Panc1 (cell line): ENCODE results near the gene FAM163A. TPM values are rescaled to one million over a fixed set of nuclear protein-coding genes. Genes with fewer than 3 reads are reported as not detected.

Source experiments
- ATAC-seq: fragments of 200-7000 bp; cut with Tn5 transposase; 2 replicates; pipeline ENCODE4 v1.9.1; 2020; ENCODE audit warnings: mild to moderate bottlenecking, moderate library complexity
- BruUV-seq: library from RNA; stranded (reverse); fragments of 400-500 nt; replicated peaks from 2 replicates; lab custom pipeline; 2021; lab: Mats Ljungman, UMichigan
- CTCF ChIA-PET: fragments of 300-600 bp; sonication (Branson Sonifier 250); formaldehyde crosslinking; loops from one replicate; lab custom pipeline; 2022; ENCODE audit warnings: antibody characterized with exemption; lab: Charles Lee
- POLR2A ChIA-PET: fragments of 300-600 bp; sonication (Branson Sonifier 250); formaldehyde crosslinking; loops from one replicate; lab custom pipeline; 2022; ENCODE audit warnings: antibody characterized with exemption; lab: Charles Lee
- DNase-seq: peaks from one replicate; pipeline ENCODE4 v3.0.0-alpha.2; 2010; ENCODE audit warnings: low read depth, low spot score
- H3K27ac ChIP-seq: 2 replicates; pipeline ENCODE4 v1.5.1; 2011; ENCODE audit warnings: mild to moderate bottlenecking, low read length, inconsistent platforms
- H3K27me3 ChIP-seq: fragments of 200-500 bp; sonication (Bioruptor generic); 2 replicates; pipeline ENCODE4 v1.6.0; 2014; ENCODE audit warnings: low read length, inconsistent platforms; ENCODE audit not compliant: control insufficient read depth, insufficient read depth
- H3K36me3 ChIP-seq: fragments of 200-500 bp; sonication (Bioruptor generic); 2 replicates; pipeline ENCODE4 v1.5.1; 2014; ENCODE audit warnings: inconsistent platforms, mild to moderate bottlenecking, low read length, moderate library complexity; ENCODE audit not compliant: control insufficient read depth, insufficient read depth
- H3K4me1 ChIP-seq: 2 replicates; pipeline ENCODE4 v1.5.1; 2011; ENCODE audit warnings: inconsistent platforms, mild to moderate bottlenecking, low read length, moderate library complexity; ENCODE audit not compliant: control insufficient read depth, insufficient read depth
- H3K4me3 ChIP-seq, 2 experiments: 2 replicates each; pipeline ENCODE4 v1.5.1; 2011 to 2012; ENCODE audit warnings: low read depth in 2 of 2, low read length in 2 of 2, mild to moderate bottlenecking in 2 of 2, inconsistent platforms in 1 of 2, moderate library complexity in 1 of 2
- H3K9me3 ChIP-seq: fragments of 200-500 bp; sonication (Bioruptor generic); 2 replicates; pipeline ENCODE4 v1.5.1; 2014; ENCODE audit warnings: low read depth, mild to moderate bottlenecking, inconsistent platforms, low read length, moderate library complexity; ENCODE audit not compliant: control insufficient read depth, insufficient read depth
- CTCF ChIP-seq: fragments of 450-650 bp; IDR thresholded peaks from 2 replicates; pipeline ENCODE4 v1.5.1; 2017; ENCODE audit warnings: mild to moderate bottlenecking
- POLR2AphosphoS5 ChIP-seq: IDR thresholded peaks from 2 replicates; pipeline ENCODE4 v1.6.1; 2012; ENCODE audit warnings: mild to moderate bottlenecking, low read depth, low read length, moderate library complexity
- REST ChIP-seq, 2 experiments: IDR thresholded peaks; 2 replicates each; pipeline ENCODE4 v1.6.1; 2011 to 2012; ENCODE audit warnings: low read depth in 2 of 2, control low read depth in 1 of 2, low read length in 1 of 2, mild to moderate bottlenecking in 1 of 2, moderate library complexity in 1 of 2; ENCODE audit not compliant: insufficient read depth in 1 of 2
- SIN3A ChIP-seq: IDR thresholded peaks from 2 replicates; pipeline ENCODE4 v1.6.1; 2012; ENCODE audit warnings: low read depth, mild to moderate bottlenecking, low read length, moderate library complexity, borderline replicate concordance; ENCODE audit not compliant: insufficient read depth
- TCF7L2 ChIP-seq: IDR thresholded peaks from 2 replicates; pipeline ENCODE4 v1.6.1; 2011; ENCODE audit warnings: mild to moderate bottlenecking, low read depth, low read length, inconsistent platforms
- in situ Hi-C: cut with HindIII; loops from 2 replicates; pipeline ENCODE4 v1.10.0; 2016; ENCODE audit warnings: low sequenced_read_pairs, low pct_unique_long_range_greater_than_20kb
- intact Hi-C: fragments of 100-400 bp; cut with micrococcal nuclease; formaldehyde crosslinking; loops from one replicate; pipeline ENCODE4 v1.10.0; 2022; ENCODE audit not compliant: unreplicated experiment
- total RNA-seq: library from RNA; stranded (reverse); gene quantifications from one replicate; pipeline ENCODE4 v1.2.1, GENCODE V29; 2021; ENCODE audit not compliant: unreplicated experiment

Gene FAM163A
- total RNA-seq, 1 experiment from 2014 or later: not detected

GRCh38 chr1:179748772-179749171 lies 5.7 kb downstream of the FAM163A start:
- peaks cover 18% of the 10 kb centered on the region for H3K27me3 ChIP-seq
- no TSS peak for BruUV-seq
- no peak for ATAC-seq
- in situ Hi-C loops (no loop called here), intact Hi-C loops (no loop called here)
- no peaks in the 10 kb centered on the region for H3K9me3 ChIP-seq
- H3K4me1 ChIP-seq: no peaks in the 10 kb centered on the region
- ChIA-PET CTCF (no interaction called here), POLR2A (no interaction called here)
- TF ChIP-seq REST (IDR thresholded peaks at IDR 0.05; ENCODE audit: insufficient read depth in 1 of 2, low read depth in 2 of 2, low read length in 1 of 2) (no peak), CTCF (no peak), SIN3A (no peak), TCF7L2 (no peak), POLR2AphosphoS5 (no peak)
- no peaks in the 10 kb centered on the region for H3K36me3 ChIP-seq
- DNase-seq: no peak
- no peak overlapping the region for H3K4me3 ChIP-seq
- H3K27ac ChIP-seq: no peak overlapping the region

GRCh38 chr1:179750630-179751029 lies 7.5 kb downstream of the FAM163A start:
- no TSS peak for BruUV-seq
- TF ChIP-seq CTCF: no peak
- TF ChIP-seq POLR2AphosphoS5: no peak
- no peak for TF ChIP-seq SIN3A

More at GRCh38 chr1:179750630-179751029, 7.5 kb downstream of the FAM163A start:
- ATAC-seq (no peak), DNase-seq (no peak)
- ChIA-PET POLR2A (no interaction called here), CTCF (no interaction called here)
- in situ Hi-C loops: no loop called here
- peaks cover 12% of the 10 kb centered on the region; the same call in 1 of the 2 replicates for H3K27me3 ChIP-seq
- H3K4me1 ChIP-seq: no peaks in the 10 kb centered on the region
- no peaks in the 10 kb centered on the region for H3K9me3 ChIP-seq
- no peak overlapping the region for H3K27ac ChIP-seq
- H3K4me3 ChIP-seq: no peak overlapping the region
- intact Hi-C loops: no loop called here
- H3K36me3 ChIP-seq: no peaks in the 10 kb centered on the region
